ENCODE data around the gene PPP1R14B.
A peak's percentile ranks its signal among the peaks of the same experiment; 100 is the strongest.

The PPP1R14B gene

GRCh38 chr11:64208086-64208795 is 38.5 kb downstream of the PPP1R14B start:
- DNase-seq: no peak

DNA sequence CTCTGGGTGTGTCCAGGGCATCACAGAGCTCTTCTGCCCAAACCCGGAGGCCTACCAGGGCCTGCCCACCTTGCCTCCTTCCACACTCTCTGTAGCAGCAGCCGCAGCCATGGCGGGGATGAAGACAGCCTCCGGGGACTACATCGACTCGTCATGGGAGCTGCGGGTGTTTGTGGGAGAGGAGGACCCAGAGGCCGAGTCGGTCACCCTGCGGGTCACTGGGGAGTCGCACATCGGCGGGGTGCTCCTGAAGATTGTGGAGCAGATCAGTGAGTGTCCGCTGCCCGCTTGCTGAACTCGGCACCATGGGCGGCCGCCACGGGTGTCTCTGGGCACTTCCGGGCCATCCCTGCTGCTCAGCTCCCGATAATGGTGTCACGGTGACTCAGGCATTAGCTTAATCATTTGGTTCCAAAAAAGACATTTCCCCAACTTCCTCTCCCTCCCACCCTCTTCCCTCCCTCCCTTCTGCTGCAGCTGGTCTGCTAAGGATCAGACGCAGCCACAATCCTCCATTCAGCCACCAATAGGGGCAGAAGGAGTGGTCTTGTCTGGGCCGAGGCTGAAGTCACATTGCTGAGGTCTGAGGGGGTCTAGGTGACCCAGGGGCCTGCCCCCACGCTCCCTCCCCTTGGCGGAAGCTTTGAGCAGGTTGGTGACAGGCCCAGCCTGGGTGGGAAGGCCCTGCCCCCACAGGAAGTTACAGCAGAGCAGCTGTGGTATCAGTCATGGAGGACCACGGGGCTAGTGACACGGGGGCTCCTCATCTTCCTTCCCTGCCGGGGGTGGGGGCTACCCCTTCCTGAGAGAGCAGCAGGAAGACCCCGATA is 39.3 kb downstream of the PPP1R14B start:
- DNase-seq: no peak

- DNase-seq: no peak
These were observed 40.1 kb downstream of the PPP1R14B start, which contains the start of gene FERMT3 for GRCh38 chr11:64206457-64207255. Gene FERMT3 (plus strand): TSS chr11:64206721. CDS start chr11:64207365, 644 bp downstream.

DNA sequence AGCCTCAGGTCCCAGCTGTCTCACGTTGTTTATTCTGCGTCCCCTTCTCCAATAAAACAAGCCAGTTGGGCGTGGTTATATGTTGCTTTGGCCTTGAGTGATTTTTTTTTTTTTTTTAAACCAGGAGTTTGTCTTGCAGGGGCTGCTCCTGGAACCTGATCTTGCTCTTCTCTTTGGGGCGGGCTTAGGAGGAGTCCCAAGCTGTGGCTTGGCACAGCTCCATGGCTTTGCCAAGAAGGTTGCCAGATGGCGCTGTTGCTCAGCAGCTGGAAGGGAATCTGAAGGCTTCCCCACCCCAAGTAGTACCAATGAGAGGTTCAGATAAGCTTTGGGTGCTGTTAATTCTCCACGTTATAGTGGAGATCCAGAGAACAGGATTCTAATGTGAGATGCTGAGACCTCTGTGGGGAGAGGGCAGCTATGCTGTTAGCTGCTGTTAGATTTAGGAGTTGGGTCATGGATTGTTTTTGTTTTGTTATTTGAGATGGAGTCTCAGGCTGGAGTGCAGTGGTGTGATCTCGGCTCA is 42.2 kb downstream of the PPP1R14B start:
- peak; percentile 89 for DNase-seq

DNA sequence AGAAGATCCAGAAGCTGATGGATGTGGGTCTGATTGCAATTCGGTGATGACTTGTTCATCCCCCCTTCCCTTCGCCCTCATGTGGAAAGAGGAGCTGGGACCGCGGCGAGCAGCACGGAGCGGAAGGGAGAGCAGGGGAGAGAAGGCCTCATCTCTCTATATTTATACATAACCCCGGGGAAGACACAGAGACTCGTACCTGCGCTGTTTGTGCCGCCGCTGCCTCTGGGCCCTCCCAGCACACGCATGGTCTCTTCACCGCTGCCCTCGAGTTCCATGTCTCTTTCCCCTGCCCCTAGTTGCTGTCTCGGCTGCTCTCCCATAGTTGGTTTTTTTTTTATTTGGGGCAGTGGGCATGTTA is 42.7 kb downstream of the PPP1R14B start:
- DNase-seq: no peak

DNA sequence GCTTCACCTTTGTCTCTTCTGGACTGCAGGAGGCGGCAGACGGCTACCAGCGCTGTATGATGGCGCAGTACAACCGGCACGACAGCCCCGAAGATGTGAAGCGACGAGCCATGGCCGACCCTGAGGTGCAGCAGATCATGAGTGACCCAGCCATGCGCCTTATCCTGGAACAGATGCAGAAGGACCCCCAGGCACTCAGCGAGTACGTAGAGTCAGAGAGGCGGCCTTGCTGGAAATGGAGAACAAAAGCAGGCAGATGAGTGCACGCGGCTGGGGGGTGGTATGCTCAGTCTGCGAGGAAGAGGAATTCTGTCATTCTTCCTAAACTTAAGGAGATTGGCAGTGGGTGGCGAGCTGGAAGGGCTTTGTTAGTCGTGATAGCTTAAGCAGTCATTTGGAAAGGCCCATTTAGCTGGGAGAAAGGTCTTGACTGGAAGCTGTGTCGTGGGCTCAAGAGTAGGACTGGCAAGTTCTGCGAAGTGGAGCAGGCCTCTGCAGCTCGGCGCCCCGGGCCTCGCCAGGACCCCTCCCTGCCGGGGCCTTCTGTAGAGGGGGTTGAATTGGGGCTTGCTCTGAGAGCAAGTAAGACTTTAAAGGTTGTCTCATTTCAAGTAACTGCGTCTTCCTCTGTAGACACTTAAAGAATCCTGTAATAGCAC is 43.2 kb downstream of the PPP1R14B start:
- no peak for DNase-seq

- no peak for DNase-seq
These were observed 43.8 kb downstream of the PPP1R14B start for GRCh38 chr11:64202992-64203391.

DNA sequence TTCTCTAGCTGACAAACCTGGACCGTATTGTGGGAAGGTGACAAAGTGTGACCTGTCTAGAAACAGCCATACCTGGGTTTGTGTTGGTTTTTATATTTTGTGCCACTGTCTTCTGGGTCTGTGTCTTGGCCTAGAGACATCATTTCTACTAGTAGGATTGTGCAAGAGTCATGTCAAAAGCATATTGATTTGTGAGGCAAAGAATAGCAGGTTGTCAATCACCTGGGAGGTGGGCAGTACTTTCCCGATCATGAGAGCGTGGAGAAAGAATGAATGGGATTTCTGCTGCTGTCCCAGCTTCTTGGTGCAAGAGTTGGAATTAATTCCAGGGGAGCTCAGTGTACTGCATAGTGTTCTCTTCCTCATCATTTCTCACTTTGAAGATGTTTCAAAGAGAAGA is 45.2 kb downstream of the PPP1R14B start:
- no peak for DNase-seq

GRCh38 chr11:64198511-64198910 is 48.2 kb downstream of the PPP1R14B start:
- no peak for DNase-seq

DNA sequence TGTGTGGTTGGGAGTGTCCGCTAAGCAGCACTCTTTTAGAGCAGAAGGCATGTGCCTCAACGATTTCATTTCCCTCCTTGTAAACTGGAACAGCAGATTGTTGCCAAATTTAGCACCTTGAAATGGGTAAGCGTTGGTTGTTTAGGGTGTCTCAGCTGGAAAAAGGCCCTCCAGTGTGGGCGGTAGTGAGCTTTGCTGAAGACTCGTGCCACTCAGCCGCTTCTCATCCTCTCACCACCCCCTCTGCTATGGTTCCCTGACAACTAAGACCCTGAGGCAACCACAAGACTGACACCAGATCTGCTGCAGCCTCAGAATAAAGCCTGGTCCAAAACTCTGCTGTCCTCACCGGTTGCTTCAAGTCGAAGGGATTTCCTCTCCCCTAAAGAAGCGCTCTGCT is 50.1 kb downstream of the PPP1R14B start:
- no peak for DNase-seq
